CD4-positive, alpha-beta T cell treated with Interleukin-6 for 4 hours (primary cell): ENCODE data around the gene GRIA1.

Source experiments
- DNase-seq: peaks from one replicate; pipeline ENCODE4 v3.0.0-alpha.2; 2020; ENCODE audit warnings: mixed read lengths

The GRIA1 gene

DNA sequence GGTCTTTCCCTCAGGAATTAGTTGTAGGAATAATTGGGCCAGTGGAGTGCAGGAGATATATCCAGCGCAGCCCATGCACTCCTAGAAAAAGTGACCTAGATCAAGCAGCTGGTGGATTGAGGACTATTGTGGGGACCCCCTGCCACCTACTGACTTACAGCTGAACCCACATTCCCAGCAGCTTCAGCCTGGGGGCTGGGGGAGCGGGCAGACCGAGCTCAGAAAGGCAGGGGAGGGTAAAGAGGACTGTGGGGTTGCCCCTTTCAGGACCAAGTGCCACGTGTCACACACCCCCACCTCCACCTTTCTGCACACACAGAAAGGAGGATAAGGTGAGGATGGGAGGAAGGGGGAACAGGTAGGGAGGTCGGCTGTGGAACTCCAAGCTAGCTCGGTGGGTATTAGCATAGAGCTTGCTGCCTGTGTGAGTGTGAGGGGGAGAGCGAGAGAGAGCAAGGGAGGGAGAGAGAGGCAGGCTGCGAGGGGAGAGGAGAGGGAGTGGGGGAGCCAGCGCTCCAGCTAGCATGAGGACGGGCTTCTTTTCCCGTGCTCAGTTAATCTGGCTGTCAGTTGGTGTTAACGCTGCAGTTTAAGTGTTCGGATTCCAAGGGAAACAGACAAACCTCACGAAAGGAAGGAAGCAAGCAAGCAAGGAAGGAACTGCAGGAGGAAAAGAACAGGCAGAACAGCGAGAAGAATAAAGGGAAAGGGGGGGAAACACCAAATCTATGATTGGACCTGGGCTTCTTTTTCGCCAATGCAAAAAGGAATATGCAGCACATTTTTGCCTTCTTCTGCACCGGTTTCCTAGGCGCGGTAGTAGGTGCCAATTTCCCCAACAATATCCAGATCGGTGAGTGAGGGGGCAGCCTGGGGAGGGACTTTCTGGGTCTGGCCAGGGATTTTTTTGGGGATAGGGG, at the start of gene GRIA1:
GRIA1 (plus strand) TSS at position 553 of the 920 bp plus-strand sequence.
- no peak for DNase-seq

DNA sequence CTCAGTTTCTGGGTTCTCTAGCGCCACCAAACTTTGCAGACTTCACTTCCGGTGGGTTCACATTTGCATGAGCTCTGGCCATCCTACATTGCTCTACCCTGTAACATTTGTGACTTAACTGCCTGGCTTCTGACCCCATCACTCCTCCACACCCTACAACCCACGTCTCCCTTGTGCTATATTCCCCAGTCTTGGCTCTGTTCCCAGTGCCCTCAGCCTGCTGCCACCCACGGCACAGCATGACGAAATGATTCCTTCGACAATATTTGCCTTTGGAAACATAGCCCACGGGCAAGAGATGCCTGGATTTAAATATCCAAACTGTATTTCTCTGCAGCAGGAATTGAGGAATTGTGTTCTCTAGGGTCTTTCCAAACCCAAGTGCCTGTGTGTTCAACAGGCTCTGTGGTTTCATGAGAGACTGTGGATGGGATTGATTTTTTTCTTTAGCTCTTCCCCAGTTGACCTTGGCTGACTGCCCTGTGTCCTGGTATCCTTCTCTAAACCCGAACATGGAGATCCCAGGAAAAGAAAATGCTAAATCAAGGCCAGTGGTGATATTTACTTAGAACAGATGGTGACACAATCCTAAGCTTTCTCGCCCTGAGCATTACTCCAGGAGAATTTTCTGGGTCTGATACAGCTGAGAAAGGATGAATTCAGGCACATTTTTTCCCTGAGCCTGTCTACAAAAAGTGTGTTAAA, 44.4 kb upstream of the GRIA1 start:
- DNase-seq: no peak

DNA sequence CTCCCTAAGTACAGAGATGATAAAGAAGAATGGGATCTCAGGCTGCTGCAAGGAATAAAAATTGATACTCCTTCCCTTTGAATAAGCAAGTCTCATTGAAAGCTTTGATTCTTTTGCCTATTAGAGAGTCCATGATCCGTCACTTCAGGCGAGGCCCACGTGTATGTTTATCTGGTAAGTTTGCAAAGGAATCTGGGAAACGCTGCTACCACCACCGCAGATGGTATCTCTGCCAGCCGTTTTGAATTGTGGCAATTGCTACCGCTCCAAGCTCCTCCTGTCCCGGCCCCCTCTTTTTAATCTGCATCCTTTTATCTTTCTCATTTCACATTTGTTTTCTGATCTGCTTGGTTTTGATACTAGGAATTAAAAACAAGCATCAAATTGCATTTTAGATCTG, 42.9 kb upstream of the GRIA1 start:
- DNase-seq: no peak

DNA sequence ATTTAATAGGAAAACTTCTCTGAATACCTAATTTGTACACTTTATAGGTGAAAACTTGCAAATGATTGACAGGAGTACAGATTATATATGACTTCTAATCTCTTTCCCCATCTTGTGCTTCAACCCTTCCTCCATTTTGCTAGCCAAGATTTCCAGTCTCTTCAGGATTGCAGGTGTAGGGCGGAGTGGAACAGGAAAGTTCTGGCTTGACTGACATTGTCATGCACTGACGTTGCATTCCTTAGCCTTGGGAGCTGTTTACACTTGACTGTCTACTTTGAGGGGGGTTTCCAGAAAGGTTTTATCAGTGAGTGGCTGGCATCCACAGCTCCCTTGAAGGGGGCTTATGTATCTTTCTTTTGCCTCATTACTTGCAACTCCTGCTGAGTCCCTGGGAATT, 34.1 kb upstream of the GRIA1 start:
- no peak for DNase-seq

DNA sequence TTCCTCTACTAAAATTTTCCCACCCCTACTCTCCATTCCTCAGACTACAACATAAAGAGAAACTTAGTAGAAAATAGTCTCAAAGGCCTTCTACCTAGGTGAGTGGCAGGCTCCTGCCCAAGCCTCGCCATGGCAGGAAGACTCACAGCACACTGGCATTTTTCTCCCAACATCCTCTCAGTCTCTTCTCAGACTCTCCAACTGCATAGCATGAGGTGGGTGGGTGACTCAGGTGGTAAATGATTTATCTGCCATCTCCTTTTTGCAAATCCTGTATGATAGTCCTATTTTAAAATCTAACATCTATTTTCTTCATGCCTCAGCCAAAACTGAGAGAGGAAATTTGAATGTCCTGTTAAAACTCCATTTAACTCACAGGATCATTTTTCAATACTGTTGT, 33.5 kb upstream of the GRIA1 start:
- no peak for DNase-seq

DNA sequence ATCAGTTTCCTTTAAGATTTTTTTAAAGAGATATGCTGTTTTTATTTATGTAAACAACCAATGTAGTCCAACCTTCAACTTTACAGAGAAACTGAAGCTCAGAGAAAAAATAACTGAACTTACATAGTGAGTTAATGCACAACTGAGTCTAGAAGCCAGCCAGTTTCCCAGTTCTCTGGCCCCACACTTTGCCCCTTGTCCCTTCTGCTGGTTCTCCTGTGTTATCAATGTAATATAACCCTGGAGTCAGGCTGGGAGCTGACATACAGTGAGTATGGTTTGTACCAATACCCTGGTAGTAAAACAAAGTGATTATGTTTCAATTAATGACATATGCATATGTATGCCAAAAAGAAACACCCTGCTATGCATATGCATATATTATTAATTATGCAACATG, 32.2 kb upstream of the GRIA1 start:
- no peak for DNase-seq

DNA sequence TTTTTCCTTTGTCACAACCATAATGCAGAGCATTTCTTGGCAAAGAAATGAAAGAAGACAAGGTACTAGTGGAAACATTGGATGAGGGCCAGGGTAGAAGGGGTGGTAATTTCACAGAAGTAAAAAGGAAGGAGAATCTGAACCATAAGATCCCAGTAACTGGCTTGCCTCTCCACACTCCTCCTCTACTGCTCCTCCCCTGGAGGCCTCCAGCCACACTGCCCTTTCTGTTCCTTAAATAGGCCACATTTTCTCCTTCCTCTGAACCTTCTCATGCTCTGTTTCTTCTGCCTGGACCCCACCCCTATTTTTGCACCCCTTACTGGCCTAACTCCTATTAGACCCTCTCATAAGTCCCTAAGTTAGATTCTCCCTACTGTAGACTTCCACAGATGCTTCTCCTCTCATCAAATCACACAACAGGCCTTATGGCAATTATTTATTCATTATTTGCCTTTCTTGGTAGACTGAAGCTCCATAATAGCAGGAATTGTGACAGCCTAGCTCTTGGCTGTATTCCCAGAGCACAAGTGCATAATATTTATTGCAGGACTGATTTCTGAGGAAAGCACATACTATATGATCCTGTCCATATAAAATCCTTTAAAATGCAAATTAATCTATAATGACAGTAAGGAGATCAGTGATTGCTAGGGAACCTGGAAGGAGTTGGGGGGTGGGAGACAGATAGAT, 31.3 kb upstream of the GRIA1 start:
- no peak for DNase-seq

DNA sequence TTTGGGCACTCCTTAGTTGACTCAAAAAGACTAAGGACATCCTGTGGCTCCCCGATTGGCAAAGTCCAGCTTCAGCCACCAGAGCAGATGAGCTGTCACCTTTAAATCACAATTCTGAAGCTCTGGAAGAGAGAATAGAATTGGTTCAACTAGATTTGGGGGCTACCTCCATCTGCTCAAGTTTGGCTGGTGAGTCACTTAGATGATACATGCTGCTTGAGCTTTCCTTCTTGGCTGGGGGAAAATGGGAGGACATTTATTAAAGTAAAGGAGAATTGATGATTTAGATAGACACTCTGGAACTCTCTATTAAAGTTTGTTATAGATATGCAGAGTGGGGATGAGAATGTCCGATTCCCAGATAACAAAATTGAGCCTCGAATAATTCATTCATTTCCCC, 30.0 kb upstream of the GRIA1 start:
- DNase-seq: no peak

DNA sequence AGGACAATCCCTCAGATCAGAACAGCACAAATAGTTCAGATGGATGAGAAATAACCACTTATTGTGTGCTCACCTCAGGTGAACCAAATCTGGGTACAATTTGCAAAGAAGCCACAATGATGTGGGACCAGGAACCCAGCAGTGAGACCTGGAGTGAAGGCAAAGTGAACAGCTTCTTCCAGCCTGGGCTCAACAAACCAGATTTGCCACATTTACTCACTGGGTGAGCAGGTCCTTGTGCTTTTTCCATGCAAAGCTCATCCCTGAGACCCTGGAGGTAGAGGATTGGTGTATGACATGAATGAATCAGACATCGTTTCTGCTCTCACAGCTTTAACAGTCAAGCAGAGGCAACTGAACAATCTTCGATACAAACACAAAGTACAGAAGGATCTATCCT, 29.1 kb upstream of the GRIA1 start:
- no peak for DNase-seq

DNA sequence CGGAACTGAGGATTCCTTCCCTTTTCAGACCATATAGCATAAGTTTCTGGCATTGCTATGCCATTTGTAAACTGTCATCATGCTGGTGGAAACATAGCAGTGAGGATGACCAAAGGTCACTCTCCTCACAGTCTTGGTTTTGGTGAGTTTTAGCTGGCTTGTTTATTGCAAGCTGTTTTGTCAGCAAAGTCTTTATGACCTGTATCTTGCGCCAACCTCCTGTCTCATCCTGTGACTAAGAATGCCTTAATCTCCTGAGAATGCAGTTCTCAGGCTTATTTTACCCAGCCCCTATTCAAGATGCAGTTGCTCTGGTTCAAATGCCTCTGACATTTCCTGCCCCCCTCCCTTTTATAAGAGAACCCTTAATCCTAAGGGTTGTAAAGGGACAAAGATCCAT, 26.7 kb upstream of the GRIA1 start:
- DNase-seq: no peak

DNA sequence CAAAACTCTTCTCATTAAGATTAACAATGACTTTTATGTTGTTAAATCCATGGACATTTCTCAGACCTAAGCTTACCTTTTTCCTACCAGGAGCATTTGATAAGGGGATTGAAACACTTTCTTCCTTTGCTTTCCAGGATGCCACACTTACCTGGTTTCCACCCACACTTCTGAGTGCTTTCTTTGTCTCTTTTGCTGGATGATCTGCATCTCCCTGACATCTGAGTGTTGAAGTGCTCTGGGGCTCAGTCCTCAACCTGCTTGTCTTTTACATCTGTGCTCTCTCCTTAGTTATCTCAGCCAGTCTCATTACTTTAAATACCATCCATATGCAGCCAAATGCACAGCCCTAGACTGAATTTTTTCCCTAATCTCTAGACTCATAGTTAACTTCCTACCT, 22.9 kb upstream of the GRIA1 start:
- no peak for DNase-seq

DNA sequence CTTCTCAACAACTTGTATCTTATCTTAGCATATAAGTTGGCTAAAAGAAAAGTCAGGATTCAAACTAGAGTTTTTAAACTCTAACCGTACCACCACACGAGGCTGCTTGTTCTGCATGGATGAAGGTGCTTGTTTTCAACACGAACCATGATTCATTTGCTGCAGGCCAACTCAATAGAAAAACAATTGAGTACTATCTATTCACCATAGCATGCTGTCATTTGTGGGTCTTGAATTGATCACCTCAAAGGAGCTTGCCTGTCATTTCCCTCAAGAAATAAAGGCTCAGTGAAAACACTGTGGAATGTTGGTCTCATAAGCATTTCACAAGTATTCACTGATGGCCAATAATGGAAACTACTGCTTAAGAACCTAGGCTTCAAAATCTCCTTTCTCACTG, 21.0 kb upstream of the GRIA1 start:
- DNase-seq: no peak

DNA sequence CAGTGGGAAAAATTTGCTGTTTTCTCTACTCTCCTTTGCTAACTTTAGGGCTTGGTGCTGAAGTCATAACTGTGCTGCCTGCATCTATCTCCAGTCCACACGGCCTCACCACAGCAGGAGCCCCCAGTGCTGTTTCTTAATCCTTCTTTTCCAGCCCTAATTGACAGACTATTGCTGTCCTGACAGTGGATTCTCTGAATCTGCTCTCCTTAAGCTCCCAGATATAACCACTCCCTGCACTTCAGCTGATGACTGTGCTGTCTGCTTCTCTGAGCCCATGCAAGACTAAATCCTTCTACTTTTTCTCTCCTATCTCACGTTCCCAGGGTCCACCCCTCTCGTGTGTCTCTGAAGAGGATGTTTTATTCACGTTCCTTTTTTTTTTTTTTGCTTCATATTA, 19.7 kb upstream of the GRIA1 start:
- DNase-seq: no peak

DNA sequence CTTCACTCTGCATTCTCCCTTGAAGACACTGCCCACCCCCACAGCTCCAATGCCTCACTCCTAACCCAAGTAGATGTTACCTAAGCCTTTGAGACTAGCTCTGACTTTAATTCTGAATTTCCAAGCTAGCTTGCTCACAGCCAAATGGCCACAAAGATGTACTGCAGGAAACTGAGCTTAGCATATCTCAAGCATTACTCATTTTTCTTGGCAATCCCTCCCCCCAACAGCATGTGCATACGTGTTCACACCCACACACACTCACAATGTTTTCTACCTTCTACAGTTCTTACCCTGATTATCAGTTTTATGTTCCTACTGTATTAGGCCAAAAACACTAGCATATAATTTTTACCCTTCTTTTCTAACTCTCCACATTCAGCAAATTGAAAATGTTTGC, 13.7 kb upstream of the GRIA1 start:
- no peak for DNase-seq

DNA sequence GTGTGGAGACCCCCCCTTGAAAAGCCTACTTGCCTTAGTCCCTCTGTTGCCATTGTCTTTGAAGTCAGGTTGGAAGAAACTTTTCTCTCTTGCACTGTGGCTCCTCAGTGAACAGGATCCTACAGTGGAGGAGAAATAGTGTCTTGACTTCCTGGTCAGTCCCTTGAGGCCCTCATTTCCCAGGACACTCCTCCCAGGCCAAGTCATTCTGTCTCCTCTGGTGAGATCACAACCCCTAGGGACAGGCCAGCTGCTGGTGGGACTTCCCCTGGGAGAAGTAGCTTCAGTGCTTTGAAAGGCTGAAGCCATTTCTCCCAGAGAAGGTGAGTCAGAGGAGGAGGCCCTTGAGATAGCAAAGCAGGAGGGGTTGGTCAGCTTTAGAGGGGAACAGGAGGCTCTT, 10.1 kb upstream of the GRIA1 start:
- DNase-seq: no peak

DNA sequence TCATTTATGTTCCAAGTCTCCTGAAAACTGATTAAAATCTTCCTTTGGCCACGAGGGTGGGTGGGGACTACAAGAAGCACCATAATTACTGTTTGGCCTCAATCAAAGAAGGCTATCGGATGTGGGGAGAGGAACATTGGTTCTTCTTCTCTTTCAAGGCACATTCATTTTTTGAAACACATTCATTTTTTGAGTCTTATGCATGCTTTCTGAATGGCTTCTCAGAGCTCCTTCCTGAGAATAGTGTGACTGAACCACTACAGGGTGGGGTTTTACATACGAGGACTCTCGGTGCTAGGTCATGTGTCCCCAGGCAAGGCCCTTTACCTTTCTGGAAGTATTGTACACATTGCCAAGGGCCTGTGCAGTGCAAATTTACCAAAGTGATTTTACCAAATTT, 7.0 kb upstream of the GRIA1 start:
- DNase-seq: no peak

DNA sequence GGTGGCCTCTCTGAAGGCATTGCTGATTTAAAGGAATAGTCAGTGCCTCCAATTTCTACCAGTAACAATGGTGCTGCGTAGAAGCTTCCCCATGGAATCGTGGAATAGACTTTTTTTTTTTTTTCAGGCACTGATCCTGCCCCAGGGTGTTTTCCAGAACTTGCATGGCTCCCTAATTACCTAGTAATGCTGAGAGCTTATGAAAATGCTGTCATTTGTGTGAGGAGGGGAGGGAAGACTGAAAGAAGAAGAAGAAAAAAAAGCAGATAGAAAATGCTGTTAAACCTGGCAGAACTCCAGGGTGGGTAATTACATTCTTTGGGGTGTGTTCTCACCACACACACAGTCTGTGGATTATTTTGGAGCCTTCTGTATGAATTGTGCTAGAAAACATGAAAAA, 4.8 kb upstream of the GRIA1 start:
- DNase-seq: no peak

DNA sequence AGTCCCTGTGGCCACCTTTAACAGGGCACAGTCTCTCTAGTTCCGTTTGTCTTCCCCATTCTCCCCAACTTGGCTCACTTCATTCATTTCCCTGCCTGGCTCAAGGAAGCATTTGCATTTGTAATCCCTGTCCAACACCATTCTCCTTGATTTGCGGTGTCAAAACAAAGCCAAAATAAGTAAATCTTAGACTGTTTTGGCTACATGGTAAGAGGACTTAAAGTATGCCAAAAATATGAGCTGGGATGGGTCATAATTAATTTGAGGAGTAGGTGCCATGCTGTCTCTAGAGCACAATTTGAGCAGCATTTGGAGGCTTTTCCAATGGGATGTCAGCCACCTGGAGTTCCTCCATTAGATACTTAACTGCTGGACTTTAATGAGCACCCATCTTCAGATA, 3.7 kb upstream of the GRIA1 start:
- no peak for DNase-seq

DNA sequence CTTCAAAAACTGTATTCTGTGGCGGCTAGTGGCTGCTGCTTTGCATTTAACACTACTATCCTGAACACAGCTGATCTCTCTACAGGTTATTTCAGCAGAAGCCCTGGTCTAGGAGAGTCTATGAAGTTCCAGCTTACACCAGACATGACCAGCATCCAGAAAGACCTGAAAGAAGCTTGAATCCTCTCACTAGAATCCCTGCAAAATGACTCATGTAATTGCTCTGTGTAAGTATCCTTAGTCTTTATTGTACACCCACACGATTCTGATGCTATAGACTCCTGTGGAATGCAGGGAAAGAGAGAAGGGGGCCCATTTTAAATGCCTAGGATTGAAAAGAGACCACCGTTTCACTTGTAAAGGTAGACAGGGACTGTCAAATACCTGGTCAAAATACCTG, 859 bp upstream of the GRIA1 start:
- no peak for DNase-seq

DNA sequence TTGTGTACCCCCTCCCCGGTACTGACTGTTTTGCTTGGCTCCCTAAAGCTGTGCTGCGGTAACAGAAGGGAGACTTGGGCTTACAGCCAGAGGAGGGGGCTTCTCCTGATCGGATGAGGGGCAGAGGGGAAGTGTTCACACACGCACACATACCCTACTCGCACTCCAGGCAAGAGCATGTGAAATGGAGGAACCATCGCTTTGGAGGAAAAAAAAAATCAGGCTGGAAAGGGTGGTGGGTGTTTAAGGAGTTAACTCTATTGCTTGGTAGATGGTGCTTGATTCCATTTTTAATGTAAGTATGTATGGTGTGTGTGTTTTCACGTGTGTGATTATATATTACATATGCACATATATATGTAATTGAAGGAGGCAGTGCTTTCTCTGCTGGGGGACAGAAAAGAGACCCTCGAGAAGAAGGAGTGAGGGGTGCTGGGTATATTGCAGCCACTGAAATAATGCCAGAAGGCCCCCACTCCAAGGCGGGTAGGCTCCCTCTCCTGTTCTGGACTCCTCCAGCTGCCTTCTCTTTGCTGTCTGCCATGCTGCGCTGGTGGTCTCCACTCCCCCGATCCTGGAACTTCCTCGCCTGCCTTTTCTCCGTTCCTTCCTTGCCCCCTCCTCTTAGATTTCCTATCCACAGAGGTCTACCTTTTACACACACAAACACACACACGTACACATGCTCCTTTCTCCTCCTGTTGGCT, 721 bp downstream of the GRIA1 start:
- DNase-seq: no peak

DNA sequence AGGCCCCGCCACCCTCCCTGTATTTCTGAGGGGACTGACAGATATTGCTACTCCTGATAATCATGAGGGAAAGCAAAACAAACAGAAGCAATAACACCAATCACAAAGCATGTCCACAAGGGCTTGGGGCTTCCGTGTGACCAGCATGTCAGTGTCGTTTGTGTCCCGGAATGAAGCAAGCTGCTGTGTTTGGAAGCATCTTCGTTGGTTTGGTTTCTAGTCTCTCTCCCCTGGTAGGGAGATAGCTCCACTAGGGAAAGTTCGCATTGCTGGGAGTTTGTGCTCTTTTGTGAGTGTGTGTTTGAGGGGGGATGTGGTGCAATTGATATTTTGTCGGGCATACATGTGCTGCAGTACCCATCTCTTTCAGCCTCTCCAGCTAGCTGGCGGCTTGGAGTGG, 1.4 kb downstream of the GRIA1 start:
- no peak for DNase-seq

DNA sequence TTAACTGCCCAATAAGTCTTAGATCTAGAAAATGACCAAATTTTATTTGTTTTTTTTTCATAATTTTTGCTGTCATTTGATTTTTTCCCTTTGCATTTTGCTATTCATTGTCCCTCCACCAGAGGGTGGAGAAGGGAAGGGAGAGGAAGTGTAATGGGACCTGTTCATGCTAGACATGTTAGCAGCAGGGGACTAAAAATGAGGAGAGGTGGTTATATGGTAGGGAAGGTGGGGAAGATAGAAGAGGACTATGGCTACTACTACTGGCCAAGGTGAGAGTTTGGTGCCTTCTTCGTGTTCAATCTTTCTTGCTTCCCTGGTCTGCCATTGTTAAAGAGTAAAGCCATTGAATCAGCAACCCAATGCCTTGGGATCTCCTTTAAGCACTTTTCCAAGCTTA, 6.4 kb downstream of the GRIA1 start:
- no peak for DNase-seq

DNA sequence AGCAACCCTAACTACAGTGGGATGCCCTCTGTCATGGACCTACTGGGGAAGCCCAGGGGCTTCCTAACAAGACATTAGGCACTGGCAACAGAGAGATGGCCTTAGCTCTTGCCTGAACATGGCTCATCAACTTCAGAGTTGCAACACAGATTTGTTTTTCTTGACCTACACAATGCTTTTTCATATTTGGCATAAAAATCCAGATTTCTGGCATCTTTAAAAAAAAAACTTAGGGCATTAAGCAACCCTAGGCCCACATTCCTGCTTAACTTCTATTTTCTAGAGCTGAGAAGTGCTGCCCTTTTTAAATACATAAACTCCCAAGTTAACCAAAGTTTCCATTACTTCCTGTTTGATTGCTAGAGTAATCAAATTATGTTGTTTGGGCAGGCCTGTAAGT, 8.0 kb downstream of the GRIA1 start:
- DNase-seq: no peak
